NT2/D1 (cell line): ENCODE data around the gene HLA-DMB.

Experiments used
- SUZ12 ChIP-seq: IDR thresholded peaks from 2 replicates; pipeline ENCODE4 v1.6.1; 2011; ENCODE audit not compliant: insufficient read length, insufficient read depth; ENCODE audit errors: extremely low read depth
- YY1 ChIP-seq: IDR thresholded peaks from 2 replicates; pipeline ENCODE4 v1.6.1; 2011; ENCODE audit not compliant: insufficient read length, insufficient read depth
- ZNF274 ChIP-seq: IDR thresholded peaks from 2 replicates; pipeline ENCODE4 v1.6.1; 2011; ENCODE audit warnings: mild to moderate bottlenecking, low read depth, low read length

GRCh38 chr6:32960563-32960962, 19.7 kb upstream of the HLA-DMB start:
- TF ChIP-seq SUZ12 (no peak), YY1 (no peak), ZNF274 (no peak)
